BE2C (cell line): ENCODE data around the gene CORO6.
A peak's percentile ranks its signal among the peaks of the same experiment; 100 is the strongest.

Experiments used
- DNase-seq: peaks from one replicate; pipeline ENCODE4 v3.0.0-alpha.2; 2020
- H3K27me3 ChIP-seq: fragments of 250-450 bp; sonication (Bioruptor Pico); 2 replicates; pipeline ENCODE4 v1.5.1; 2020; ENCODE audit warnings: mild to moderate bottlenecking
- H3K36me3 ChIP-seq: fragments of 250-450 bp; sonication (Bioruptor Pico); 2 replicates; pipeline ENCODE4 v1.5.1; 2020; ENCODE audit warnings: mild to moderate bottlenecking
- H3K4me1 ChIP-seq: fragments of 250-450 bp; sonication (Bioruptor Pico); 2 replicates; pipeline ENCODE4 v1.5.1; 2020
- H3K4me3 ChIP-seq: 2 replicates; pipeline ENCODE4 v1.5.1; 2011; ENCODE audit warnings: low read depth, low read length
- H3K9me3 ChIP-seq: fragments of 250-450 bp; sonication (Bioruptor Pico); 2 replicates; pipeline ENCODE4 v1.5.1; 2020
- CTCF ChIP-seq: IDR thresholded peaks from 2 replicates; pipeline ENCODE4 v1.5.1; 2012; ENCODE audit warnings: mild to moderate bottlenecking, low read depth, low read length

Gene CORO6

GRCh38 chr17:29608986-29609385 is 13.7 kb downstream of the CORO6 start:
- no peak for DNase-seq
- no peaks in the 10 kb centered on the region for H3K9me3 ChIP-seq
- no peaks in the 10 kb centered on the region for H3K4me1 ChIP-seq
- H3K36me3 ChIP-seq = peaks cover 10% of the 10 kb centered on the region
- TF ChIP-seq CTCF = no peak
- no peaks in the 10 kb centered on the region for H3K27me3 ChIP-seq
- no peak overlapping the region for H3K4me3 ChIP-seq

- TF ChIP-seq CTCF = no peak
- Histone ChIP-seq H3K36me3 (peaks cover under 1% of the 10 kb centered on the region), H3K4me3 (no peak overlapping the region), H3K27me3 (no peaks in the 10 kb centered on the region), H3K4me1 (no peaks in the 10 kb centered on the region), H3K9me3 (no peaks in the 10 kb centered on the region)
- DNase-seq = no peak
These were observed 15.0 kb downstream of the CORO6 start for GRCh38 chr17:29607557-29608195.

- H3K36me3 ChIP-seq = no peaks in the 10 kb centered on the region
- no peak for TF ChIP-seq CTCF
- no peaks in the 10 kb centered on the region for H3K27me3 ChIP-seq
- no peak overlapping the region for H3K4me3 ChIP-seq
- H3K4me1 ChIP-seq = no peaks in the 10 kb centered on the region
- no peaks in the 10 kb centered on the region for H3K9me3 ChIP-seq
- no peak for DNase-seq
These were observed 19.5 kb downstream of the CORO6 start for GRCh38 chr17:29603109-29603674.

- H3K4me3 ChIP-seq = no peak overlapping the region
- H3K4me1 ChIP-seq = peaks cover 10% of the 10 kb centered on the region
- no peak for TF ChIP-seq CTCF
- no peaks in the 10 kb centered on the region for H3K9me3 ChIP-seq
- no peaks in the 10 kb centered on the region for H3K27me3 ChIP-seq
- H3K36me3 ChIP-seq = no peaks in the 10 kb centered on the region
- DNase-seq = peak; percentile 67
These were observed 25.1 kb downstream of the CORO6 start for GRCh38 chr17:29597361-29598172.

- no peak for DNase-seq
- H3K27me3 ChIP-seq = no peaks in the 10 kb centered on the region
- no peaks in the 10 kb centered on the region for H3K36me3 ChIP-seq
- H3K4me3 ChIP-seq = no peak overlapping the region
- H3K9me3 ChIP-seq = no peaks in the 10 kb centered on the region
- no peak for TF ChIP-seq CTCF
- peaks cover 17% of the 10 kb centered on the region for H3K4me1 ChIP-seq
These were observed 25.9 kb downstream of the CORO6 start for GRCh38 chr17:29596811-29597210.
